Measurements from ENCODE around the gene IGFBPL1.

DNA sequence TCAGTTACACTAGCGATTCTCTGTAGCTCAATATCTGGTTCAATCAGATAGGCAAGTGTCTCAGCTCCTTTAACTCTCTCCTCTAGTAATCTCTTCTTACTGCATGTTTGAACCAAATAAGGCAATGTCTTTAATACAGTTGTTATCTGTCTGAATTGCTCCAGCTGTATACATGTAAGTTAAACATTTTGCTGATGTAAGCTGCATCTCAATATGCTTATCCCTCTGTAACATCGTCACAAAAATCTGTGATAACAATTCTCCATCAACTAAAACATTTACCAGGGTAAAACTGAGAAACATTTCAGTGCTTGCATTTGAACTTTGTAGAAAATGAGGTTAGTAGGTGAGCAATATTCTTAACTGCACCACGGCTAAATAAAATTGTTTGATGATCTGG lies 29.6 kb upstream of the IGFBPL1 start:
- TF ChIP-seq, protein P1, sequence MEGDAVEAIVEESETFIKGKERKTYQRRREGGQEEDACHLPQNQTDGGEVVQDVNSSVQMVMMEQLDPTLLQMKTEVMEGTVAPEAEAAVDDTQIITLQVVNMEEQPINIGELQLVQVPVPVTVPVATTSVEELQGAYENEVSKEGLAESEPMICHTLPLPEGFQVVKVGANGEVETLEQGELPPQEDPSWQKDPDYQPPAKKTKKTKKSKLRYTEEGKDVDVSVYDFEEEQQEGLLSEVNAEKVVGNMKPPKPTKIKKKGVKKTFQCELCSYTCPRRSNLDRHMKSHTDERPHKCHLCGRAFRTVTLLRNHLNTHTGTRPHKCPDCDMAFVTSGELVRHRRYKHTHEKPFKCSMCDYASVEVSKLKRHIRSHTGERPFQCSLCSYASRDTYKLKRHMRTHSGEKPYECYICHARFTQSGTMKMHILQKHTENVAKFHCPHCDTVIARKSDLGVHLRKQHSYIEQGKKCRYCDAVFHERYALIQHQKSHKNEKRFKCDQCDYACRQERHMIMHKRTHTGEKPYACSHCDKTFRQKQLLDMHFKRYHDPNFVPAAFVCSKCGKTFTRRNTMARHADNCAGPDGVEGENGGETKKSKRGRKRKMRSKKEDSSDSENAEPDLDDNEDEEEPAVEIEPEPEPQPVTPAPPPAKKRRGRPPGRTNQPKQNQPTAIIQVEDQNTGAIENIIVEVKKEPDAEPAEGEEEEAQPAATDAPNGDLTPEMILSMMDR (IDR thresholded peaks at IDR 0.05), result no peak
- no peak for TF ChIP-seq POLR2A (IDR thresholded peaks at IDR 0.05)
